ENCODE data around the gene HNRNPUL1.

HNRNPUL1 gene

DNA sequence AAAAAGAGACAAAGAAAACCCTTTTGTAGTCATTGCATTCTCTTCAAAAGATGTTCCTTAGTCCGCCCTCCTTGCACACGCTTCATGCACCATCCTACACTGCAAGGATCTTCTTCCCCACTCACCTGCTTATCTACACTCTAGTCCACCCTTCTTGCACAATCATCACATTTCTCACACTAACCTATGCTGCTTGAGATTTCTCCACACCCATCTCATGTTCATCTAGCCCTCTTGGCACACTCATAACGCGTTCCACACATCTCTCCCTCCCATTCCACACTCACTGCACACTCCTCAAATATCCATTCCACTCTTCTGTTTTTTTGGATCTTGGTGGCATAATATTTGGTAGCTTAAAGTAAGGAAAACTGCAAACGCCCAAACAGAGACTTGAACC is 22.3 kb upstream of the HNRNPUL1 start:
- TF ChIP-seq CTCF (IDR thresholded peaks at IDR 0.05; ENCODE audit: low read depth, low read length, missing control alignments): no peak
- no peak overlapping the region for H3K4me3 ChIP-seq (ENCODE audit: low read depth, low read length)
- no peak for DNase-seq (ENCODE audit: low read depth)
- in situ Hi-C loops (cut with HindIII; ENCODE audit: low sequenced_read_pairs): no loop called here

DNA sequence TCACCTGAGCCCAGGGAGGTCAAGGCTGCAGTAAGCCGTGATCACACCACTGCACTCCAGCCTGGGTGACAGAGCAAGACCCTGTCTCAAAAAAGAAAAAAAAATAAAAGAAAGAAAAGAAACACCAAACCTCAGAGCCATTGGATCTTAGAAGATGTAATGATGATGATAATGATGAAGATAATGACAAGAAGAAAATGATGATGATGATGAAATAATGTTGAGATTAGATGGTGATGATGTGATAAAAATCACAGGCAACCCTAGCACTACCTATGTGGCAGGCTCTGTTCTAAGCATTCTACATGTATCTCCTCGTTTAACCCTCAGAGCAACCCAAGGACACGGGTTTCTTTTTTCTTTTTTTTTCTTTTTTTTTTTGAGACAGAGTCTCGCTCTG is 20.1 kb upstream of the HNRNPUL1 start:
- TF ChIP-seq CTCF (IDR thresholded peaks at IDR 0.05; ENCODE audit: low read depth, low read length, missing control alignments): no peak
- no peak overlapping the region for H3K4me3 ChIP-seq (ENCODE audit: low read depth, low read length)
- no peak for DNase-seq (ENCODE audit: low read depth)
- in situ Hi-C loops (cut with HindIII; ENCODE audit: low sequenced_read_pairs): no loop called here

DNA sequence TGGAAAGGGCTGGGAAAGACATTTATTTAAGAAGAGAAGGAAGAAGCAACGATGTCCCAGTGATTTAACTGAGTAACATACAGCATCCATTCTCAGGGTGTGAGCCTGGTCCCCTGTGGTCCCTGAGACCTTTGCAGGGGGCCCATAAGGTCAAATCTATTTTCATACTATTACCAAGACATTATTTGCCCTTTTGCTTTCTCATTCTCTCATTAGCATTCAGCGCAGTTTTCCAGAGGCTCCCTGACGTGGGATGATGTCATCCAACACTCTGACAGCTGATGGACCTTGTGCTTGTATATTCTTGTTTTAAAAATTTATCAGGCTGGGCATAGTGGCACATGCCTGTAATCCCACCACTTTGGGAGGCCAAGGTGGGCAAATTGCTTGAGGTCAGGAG is 18.3 kb upstream of the HNRNPUL1 start:
- DNase-seq (ENCODE audit: low read depth): no peak
- H3K4me3 ChIP-seq (ENCODE audit: low read depth, low read length): no peak overlapping the region
- in situ Hi-C loops (cut with HindIII; ENCODE audit: low sequenced_read_pairs): no loop called here
- TF ChIP-seq CTCF (IDR thresholded peaks at IDR 0.05; ENCODE audit: low read depth, low read length, missing control alignments): no peak

DNA sequence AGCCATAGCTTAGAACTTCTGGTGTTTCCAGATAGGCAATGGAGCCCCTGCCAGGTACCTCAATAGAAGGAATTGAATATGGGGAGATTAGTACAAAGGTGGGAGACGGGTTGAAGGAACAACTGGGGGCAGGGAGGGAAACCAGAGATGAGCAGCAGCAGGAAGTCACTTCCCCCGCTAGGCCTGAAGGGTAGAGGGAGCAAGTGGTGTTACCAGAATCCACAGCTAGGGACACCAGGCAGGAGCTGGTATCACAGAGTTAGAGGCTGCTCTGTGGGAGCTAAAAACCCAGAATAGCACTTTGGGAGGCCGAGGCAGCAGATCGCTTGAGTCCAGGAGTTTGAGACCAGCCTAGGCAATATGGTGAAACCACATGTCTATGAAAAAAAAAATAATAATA is 15.3 kb upstream of the HNRNPUL1 start:
- H3K4me3 ChIP-seq (ENCODE audit: low read depth, low read length): no peak overlapping the region
- no peak for DNase-seq (ENCODE audit: low read depth)
- no peak for TF ChIP-seq CTCF (IDR thresholded peaks at IDR 0.05; ENCODE audit: low read depth, low read length, missing control alignments)
- in situ Hi-C loops (cut with HindIII; ENCODE audit: low sequenced_read_pairs): no loop called here

- no peak overlapping the region for H3K4me3 ChIP-seq (ENCODE audit: low read depth, low read length)
- no peak for TF ChIP-seq CTCF (IDR thresholded peaks at IDR 0.05; ENCODE audit: low read depth, low read length, missing control alignments)
- no peak for DNase-seq (ENCODE audit: low read depth)
- in situ Hi-C loops (cut with HindIII; ENCODE audit: low sequenced_read_pairs): no loop called here
Measured at GRCh38 chr19:41249707-41250423, 14.3 kb upstream of the HNRNPUL1 start.

- H3K4me3 ChIP-seq (ENCODE audit: low read depth, low read length): no peak overlapping the region
- no peak for TF ChIP-seq CTCF (IDR thresholded peaks at IDR 0.05; ENCODE audit: low read depth, low read length, missing control alignments)
- in situ Hi-C loops (cut with HindIII; ENCODE audit: low sequenced_read_pairs): no loop called here
- no peak for DNase-seq (ENCODE audit: low read depth)
Measured at GRCh38 chr19:41253660-41254059, 10.5 kb upstream of the HNRNPUL1 start.

All from astrocyte of the cerebellum (primary cell).